Stimulated activated CD4-positive, alpha-beta T cell treated with anti-CD3 and anti-CD28 coated beads, Interleukin-12 subunit alpha, Interleukin-12 subunit beta, amount 100 ng/mL, for 24 hours (primary cell): ENCODE measurements around the gene KCNJ15.

Experiments
- DNase-seq, 2 experiments: peaks; one replicate each; pipeline ENCODE4 v3.0.0-alpha.2; 2020; ENCODE audit warnings: low read depth in 2 of 2

Gene KCNJ15

GRCh38 chr21:38267991-38268863 lies 11.4 kb downstream of the KCNJ15 start:
- DNase-seq = no peak

DNA sequence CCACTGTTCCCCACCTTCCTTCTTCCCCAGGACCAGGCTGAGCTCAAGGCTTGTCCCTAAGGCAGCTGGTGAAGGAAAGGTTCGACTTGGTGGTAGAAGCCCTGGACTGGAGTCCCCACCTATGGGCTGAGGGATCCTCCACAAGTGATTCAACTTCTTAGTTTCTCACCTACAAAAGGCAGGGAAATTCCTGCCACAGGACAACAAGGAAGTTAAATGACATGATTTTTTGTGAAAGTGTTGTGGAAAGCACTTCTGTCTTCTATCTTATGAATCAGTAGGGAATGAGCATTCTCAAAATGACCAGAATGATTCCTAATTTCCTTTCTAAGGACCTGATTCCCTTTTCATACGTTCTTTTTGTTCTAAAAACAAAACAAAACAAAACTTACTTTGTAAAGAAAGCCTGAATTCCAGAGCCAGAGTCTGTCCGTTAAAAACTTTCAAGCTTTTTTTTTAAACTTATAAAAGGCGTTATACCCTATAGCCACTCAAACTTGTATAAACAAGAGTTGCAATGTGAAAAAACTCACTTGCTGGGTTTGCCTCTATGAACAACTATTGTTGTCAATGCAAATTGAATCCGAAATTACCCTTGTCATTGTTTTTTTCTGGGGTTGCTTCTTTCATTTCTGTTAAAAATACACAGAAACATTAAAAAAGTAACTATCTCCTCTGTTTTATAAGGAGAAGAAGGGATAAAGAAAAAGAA lies 12.2 kb downstream of the KCNJ15 start:
- no peak for DNase-seq

- DNase-seq = no peak
These were observed 12.8 kb downstream of the KCNJ15 start for GRCh38 chr21:38269576-38269936.

DNA sequence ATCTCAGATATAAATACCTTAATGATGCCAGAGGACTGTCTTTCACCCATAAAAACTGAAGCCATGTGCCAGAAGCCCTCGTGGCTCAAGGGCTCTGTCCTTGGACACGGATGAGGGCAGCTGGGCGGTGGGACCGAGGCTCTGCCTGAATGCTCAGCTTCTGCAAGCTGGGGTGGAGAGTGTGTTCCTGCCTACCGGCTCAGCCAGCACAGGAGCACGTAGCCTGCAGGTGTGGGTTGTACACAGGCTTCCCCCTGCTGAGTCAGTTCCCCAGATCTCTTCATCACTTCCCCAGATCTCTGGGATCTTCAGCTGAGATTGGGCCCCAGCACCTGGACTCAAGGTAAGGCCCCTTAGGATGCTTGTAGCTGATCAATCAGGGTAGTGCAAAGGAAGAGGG lies 15.4 kb downstream of the KCNJ15 start:
- no peak for DNase-seq

DNA sequence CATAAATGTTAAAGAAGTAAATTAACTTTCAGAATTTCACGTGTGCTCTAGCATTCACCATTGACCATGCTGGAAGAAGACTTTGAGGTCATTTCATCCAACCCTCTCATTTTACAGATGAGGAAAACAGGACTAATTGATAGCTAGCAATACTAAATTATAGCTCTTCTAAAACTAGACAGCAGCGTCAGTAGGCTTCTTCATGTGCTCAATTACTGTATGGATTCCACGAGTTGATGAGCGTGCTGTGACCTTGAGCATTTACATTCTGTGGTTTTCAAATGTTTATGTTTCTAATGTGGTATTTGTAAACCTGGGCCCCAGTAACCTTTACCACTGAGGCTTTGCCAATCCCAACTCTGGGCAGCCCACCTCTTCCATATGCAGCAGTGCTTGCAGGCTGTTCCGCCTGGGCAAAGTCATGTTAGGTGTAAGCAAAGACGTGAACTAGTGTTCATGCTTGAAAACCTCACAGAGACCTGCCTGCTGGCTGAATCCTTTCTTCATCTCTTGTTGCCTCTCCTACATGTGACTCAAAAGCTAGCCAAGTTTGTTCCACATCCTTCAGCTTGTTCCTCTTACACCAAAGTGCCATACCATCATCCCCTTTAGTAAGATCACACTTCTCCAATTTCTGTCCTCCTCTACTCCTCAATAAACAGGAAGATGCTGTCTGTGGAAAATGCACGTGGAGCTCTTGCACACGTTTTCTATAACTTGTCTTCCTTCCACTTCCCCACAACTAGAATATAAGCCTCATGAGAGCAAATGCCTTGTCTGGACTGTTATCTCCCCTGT lies 17.2 kb downstream of the KCNJ15 start:
- no peak for DNase-seq

- no peak for DNase-seq
These were observed 20.8 kb downstream of the KCNJ15 start for GRCh38 chr21:38277501-38278131.

DNA sequence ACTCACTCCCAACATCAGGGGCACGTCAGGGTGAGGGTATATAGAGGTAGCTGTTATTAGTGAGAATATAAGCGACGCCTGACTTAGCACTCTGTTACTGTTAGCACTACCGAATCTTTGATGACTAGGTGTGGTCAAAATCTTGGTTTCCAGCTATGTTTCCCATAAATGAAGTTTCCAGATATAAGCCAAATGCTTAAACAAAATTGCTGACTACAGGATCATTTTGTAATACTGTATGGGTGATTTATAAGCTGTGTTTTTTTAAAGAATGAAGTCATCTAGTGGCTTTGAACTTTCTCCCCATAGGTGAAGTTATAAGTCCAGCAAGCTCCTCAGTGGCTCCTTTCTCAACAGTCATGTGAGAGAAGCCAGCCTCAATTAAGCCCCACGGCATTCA lies 23.7 kb downstream of the KCNJ15 start:
- no peak for DNase-seq

DNA sequence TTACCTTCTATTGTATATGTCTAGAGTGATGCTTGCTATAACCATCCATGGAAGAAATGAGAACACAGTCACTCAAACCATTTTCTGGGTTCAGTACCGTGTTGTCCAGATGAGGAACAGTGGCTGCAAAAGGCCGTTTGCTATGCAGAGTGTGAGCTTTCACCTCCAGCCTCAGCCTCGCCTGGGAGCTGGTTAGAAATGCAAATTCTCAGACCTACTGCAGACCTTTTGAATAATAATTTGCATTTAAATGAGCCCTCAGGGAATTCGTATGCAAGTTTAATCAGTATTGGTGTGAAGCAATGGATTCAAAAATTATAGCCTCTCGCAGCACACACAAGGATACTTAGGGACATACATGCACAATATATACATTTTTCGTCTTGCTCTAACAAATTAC lies 24.1 kb downstream of the KCNJ15 start:
- no peak for DNase-seq

DNA sequence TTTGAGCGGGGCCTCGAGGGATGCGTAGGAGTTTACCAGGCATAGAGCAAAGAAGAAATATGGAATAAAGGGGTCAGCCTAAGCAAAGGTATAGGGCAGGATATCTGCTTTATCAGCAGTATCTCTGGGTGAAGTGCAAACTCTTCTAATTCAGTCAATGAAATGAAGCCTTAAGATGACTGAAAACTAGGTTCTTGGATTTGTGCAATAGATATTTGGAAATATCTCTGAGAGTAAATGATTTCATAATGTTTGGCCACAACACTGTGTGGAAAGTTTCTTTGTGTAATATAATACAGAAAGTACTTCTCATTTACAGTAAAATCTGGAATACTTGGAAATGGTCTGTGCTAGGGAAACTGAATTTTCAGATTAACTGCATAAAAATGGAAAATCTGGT lies 26.1 kb downstream of the KCNJ15 start:
- DNase-seq = no peak

DNA sequence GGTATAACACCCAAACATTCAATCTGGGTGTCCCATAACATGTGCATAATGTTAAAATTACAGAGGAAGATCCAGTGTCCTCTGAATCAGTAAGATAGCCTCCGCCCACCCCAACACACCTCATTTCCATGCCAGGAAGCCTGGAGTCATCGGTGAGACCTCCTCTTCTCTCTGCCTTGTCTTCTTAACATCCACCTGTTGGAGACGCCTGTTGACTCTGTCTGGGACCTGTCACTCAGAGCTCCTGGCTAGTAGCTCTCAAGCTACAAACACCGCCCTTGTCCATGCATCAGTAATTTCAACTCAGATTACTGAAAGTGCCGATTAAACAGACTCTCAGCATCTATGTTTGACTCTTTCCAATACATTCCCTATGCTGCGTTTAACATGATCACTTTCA lies 27.4 kb downstream of the KCNJ15 start:
- DNase-seq = no peak

GRCh38 chr21:38286739-38287471 lies 30.1 kb downstream of the KCNJ15 start:
- DNase-seq = no peak

- DNase-seq = no peak
These were observed 30.7 kb downstream of the KCNJ15 start for GRCh38 chr21:38287476-38287875.

- DNase-seq = no peak
These were observed 33.1 kb downstream of the KCNJ15 start for GRCh38 chr21:38289705-38290485.

GRCh38 chr21:38290809-38291208 lies 34.0 kb downstream of the KCNJ15 start:
- DNase-seq = no peak

- DNase-seq = no peak
These were observed 35.1 kb downstream of the KCNJ15 start for GRCh38 chr21:38291874-38292273.

- DNase-seq = no peak
These were observed 36.3 kb downstream of the KCNJ15 start for GRCh38 chr21:38293113-38293512.

DNA sequence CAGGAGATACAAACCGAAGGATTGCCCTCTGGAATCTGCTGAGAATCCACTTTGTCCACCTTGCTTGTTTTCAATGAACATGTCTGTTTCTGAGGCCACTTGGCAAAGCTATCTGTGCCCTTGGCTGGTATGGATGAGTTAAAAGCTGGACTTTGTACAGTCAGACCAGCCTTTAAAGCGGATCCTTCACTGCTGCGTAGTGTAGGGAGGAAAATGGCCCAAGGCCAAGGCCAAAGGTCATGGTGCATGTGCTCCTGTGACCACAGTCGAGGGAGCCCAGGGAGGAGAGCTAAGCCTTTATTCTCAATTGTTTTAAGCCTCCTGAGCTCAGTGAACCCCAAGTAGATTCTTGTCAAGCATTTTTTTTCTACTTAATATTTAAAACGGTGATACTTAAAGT lies 37.0 kb downstream of the KCNJ15 start:
- DNase-seq = no peak

DNA sequence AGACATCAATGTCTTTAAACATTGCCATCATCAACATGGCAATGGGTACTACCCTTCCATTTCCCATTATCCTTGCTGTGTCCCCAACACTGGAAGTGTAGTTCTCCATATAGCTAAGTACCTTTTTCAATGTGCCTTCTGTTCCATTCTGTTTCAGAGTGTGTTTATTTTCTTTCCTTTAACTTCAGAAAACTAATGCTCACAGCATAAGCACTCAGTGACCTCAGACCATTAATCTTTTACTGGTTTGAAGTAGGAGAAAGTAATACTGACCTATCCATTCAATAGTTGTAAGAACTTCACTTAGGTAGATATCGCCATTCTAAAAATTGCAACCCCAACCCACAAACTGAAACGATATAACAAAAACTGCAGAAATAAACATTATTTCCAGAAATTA lies 37.8 kb downstream of the KCNJ15 start:
- DNase-seq = no peak

DNA sequence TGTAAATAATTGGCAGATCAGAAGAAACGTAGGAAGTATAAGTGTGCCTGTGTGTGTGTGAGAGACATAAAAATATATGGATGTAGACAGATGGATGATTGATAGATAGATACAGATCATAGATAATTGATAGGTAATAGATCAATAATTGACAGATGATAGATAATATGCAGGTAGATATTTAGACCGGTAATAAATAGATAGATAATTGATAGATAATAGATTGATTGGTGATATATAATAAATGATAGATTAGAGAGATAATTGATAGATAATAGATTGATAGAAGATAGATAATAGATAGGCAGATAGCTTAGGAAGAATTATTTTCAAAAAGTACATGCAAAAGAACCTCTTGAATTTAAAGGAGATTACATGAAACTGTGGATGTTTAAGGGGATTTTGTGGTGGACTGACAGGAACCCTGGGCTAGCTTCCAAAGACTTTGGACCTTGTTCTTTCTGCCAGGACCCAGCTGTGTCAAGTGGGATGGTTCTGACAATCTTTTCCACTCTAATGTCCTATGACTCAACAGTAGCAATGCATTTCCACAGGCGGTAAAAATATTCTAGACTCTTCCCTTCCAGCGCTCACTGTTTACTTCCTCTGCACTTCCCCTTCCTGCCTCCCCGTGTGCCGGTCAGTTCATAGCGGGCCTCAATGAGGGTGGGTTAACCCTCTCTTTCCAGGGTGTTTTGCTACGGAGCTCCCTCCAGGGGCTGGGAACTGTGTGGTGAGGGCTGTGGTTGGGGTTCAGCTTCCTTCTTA lies 39.4 kb downstream of the KCNJ15 start:
- no peak for DNase-seq

GRCh38 chr21:38297194-38297631 lies 40.4 kb downstream of the KCNJ15 start:
- no peak for DNase-seq
